K562 (cell line): Measurements from ENCODE around the gene STIM1. TPM values are rescaled to one million over a fixed set of nuclear protein-coding genes. Genes with fewer than 3 reads are reported as not detected.

Experiments used
- ATAC-seq: fragments of 200-7000 bp; cut with Tn5 transposase; 3 replicates; pipeline ENCODE4 v1.9.1; 2020; ENCODE audit warnings: moderate library complexity
- BruUV-seq: library from RNA; stranded (reverse); fragments of 400-500 nt; replicated peaks from 2 replicates; lab custom pipeline; 2021; lab: Mats Ljungman, UMichigan
- CTCF ChIA-PET: fragments of 300-600 bp; formaldehyde crosslinking; extraction: SDS; loops from one replicate; lab custom pipeline; 2021; ENCODE audit warnings: low intra/inter-chr PET ratio; lab: Yijun Ruan, JAX
- POLR2A ChIA-PET: fragments of 300-600, 350-650 bp; sonication (Branson Sonifier 250); formaldehyde crosslinking; extraction: SDS; loops from one replicate; lab custom pipeline; 2021; ENCODE audit warnings: antibody characterized with exemption, inconsistent platforms; lab: Yijun Ruan, JAX
- DNase-seq, 4 experiments: peaks; one replicate each; pipeline versions ENCODE4 v3.0.0 to v3.0.0-alpha.2; 2011 to 2018; ENCODE audit warnings: low spot score in 3 of 4, mixed read lengths in 3 of 4; ENCODE audit errors: extremely low read depth in 1 of 4
- FAIRE-seq: peaks from 2 replicates; lab custom pipeline; 2011; peaks lifted over from hg19 to GRCh38; lab: Jason Lieb, UNC
- H2AFZ ChIP-seq: 2 replicates; pipeline ENCODE4 v1.6.0; 2011; ENCODE audit warnings: low read depth, low read length, control low read depth, inconsistent platforms
- H3K27ac ChIP-seq: fragments of 200-600 bp; 3 replicates; pipeline ENCODE4 v1.8.0; 2011; ENCODE audit warnings: low read depth, mild to moderate bottlenecking, control low read depth, inconsistent platforms, low read length, moderate library complexity, mixed read lengths; ENCODE audit errors: extremely low read depth
- H3K27me3 ChIP-seq, 2 experiments: fragments of 300-600 bp in 1 of 2; 2 replicates in 1 of 2; 3 replicates in 1 of 2; pipeline versions ENCODE4 v1.6.0 to v1.8.0; 2011; ENCODE audit warnings: inconsistent platforms in 2 of 2, low read length in 2 of 2, mild to moderate bottlenecking in 1 of 2, mixed read lengths in 1 of 2, moderate library complexity in 1 of 2; ENCODE audit not compliant: control insufficient read depth in 2 of 2, insufficient read depth in 2 of 2
- H3K36me3 ChIP-seq: fragments of 300-600 bp; 3 replicates; pipeline ENCODE4 v1.8.0; 2011; ENCODE audit warnings: mild to moderate bottlenecking, low read length, inconsistent platforms; ENCODE audit not compliant: control insufficient read depth, insufficient read depth
- H3K4me1 ChIP-seq, 2 experiments: fragments of 200-600 bp in 1 of 2; replicated peaks in 1 of 2; 2 replicates in 1 of 2; 3 replicates in 1 of 2; pipeline versions ENCODE4 v1.5.1 to v1.8.0; 2011; ENCODE audit warnings: inconsistent platforms in 2 of 2, low read length in 2 of 2, mild to moderate bottlenecking in 1 of 2, mixed read lengths in 1 of 2, moderate library complexity in 1 of 2; ENCODE audit not compliant: control insufficient read depth in 2 of 2, insufficient read depth in 2 of 2
- H3K4me2 ChIP-seq: 2 replicates; pipeline ENCODE4 v1.6.1; 2011; ENCODE audit warnings: low read length, control low read depth, inconsistent platforms, mixed read lengths; ENCODE audit not compliant: insufficient read depth
- H3K4me3 ChIP-seq: fragments of 200-600 bp; sonication (generic), shearing (Covaris generic); 2 replicates; pipeline ENCODE4 v1.5.1; 2016; ENCODE audit warnings: control low read depth, inconsistent platforms
- H3K79me2 ChIP-seq: fragments of 200-600 bp; 3 replicates; pipeline ENCODE4 v1.8.0; 2011; ENCODE audit warnings: low read length, inconsistent platforms; ENCODE audit not compliant: control insufficient read depth, insufficient read depth
- H3K9ac ChIP-seq, 2 experiments: 2 replicates each; pipeline versions ENCODE4 v1.6.0 to v1.6.1; 2011; ENCODE audit warnings: low read depth in 2 of 2, low read length in 2 of 2, control low read depth in 1 of 2, inconsistent platforms in 1 of 2, mild to moderate bottlenecking in 1 of 2, mixed read lengths in 1 of 2; ENCODE audit not compliant: insufficient read depth in 1 of 2
- H3K9me1 ChIP-seq: one replicate; pipeline ENCODE4 v1.6.0; 2011; ENCODE audit warnings: inconsistent platforms, mild to moderate bottlenecking, low read length, moderate library complexity; ENCODE audit not compliant: control insufficient read depth, insufficient read depth
- H3K9me3 ChIP-seq: replicated peaks from 2 replicates; pipeline ENCODE4 v1.5.1; 2011; ENCODE audit warnings: low read depth, low read length, inconsistent platforms; ENCODE audit not compliant: control insufficient read depth, insufficient read depth
- H4K20me1 ChIP-seq: replicated peaks from 2 replicates; pipeline ENCODE4 v1.6.1; 2011; ENCODE audit warnings: low read length, inconsistent platforms, mixed read lengths; ENCODE audit not compliant: control insufficient read depth, insufficient read depth
- ATF3 ChIP-seq, 2 experiments: fragments of 450-650 bp in 1 of 2; sonication (generic) in 1 of 2; formaldehyde crosslinking in 1 of 2; IDR thresholded peaks in 1 of 2; conservative IDR thresholded peaks in 1 of 2; 2 replicates each; pipeline versions ENCODE4 v1.6.1 to v1.8.1; 2016 to 2023; ENCODE audit warnings: mild to moderate bottlenecking in 2 of 2, moderate library complexity in 2 of 2, inconsistent platforms in 1 of 2, missing genetic modification reagents in 1 of 2
- CREB1 ChIP-seq, 2 experiments: sonication (generic) in 1 of 2; formaldehyde crosslinking in 1 of 2; IDR thresholded peaks; 2 replicates each; pipeline versions ENCODE4 v1.6.1 to v1.8.0; 2012 to 2022; ENCODE audit warnings: inconsistent platforms in 1 of 2, mild to moderate bottlenecking in 1 of 2, missing genetic modification reagents in 1 of 2, moderate library complexity in 1 of 2
- GATA2 ChIP-seq: sonication (generic); formaldehyde crosslinking; IDR thresholded peaks from 2 replicates; pipeline ENCODE4 v1.4.0; 2020; ENCODE audit warnings: mild to moderate bottlenecking, missing genetic modification reagents
- MLX ChIP-seq, 2 experiments: fragments of 450-650 bp in 1 of 2; sonication (generic) in 1 of 2; formaldehyde crosslinking; conservative IDR thresholded peaks; 2 replicates each; pipeline versions ENCODE4 v1.4.0 to v1.8.1; 2020 to 2022; ENCODE audit warnings: mild to moderate bottlenecking in 1 of 2, missing genetic modification reagents in 1 of 2
- ZNF551 ChIP-seq: fragments of 250-450 bp; sonication (Bioruptor Pico); IDR thresholded peaks from 2 replicates; pipeline ENCODE4 v1.5.0; 2021; ENCODE audit warnings: mild to moderate bottlenecking, moderate library complexity
- WGBS: fragments of 100-300 bp; shearing (Covaris generic); methylation state at CpG from one replicate; pipeline ENCODE4 v1.1.6; 2016; ENCODE audit warnings: low coverage, mixed read lengths; ENCODE audit not compliant: insufficient coverage; ENCODE audit errors: missing lambda C conversion rate; 5-methylcytosine and 5-hydroxymethylcytosine counted together
- in situ Hi-C: fragments of 300-500 bp; cut with MboI; formaldehyde crosslinking; loops from 4 replicates; pipeline ENCODE4 v1.15.0; 2018; ENCODE audit warnings: inconsistent platforms, mixed read lengths
- intact Hi-C: fragments of 100-400 bp; cut with micrococcal nuclease; formaldehyde crosslinking; loops from 2 replicates; pipeline ENCODE4 v1.14.2; 2022
- polyA plus RNA-seq, 8 experiments: library from polyadenylated mRNA; depleted of rRNA in 4 of 8; stranded (reverse) in 5 of 8; unstranded in 3 of 8; fragments of >200 nt; fragmentation: Nextera tagmentation in 2 of 8; fragmentation: Illumina TruSeq in 1 of 8; extraction: Ambion mirVana in 2 of 8; extraction: Trizol in 1 of 8; gene quantifications; 2 replicates each; pipeline versions ENCODE4 v1.2.1 to v1.2.3, GENCODE V29; 2011 to 2014; ENCODE audit warnings: inconsistent platforms in 1 of 8, missing spikeins in 1 of 8
- total RNA-seq, 7 experiments: library from RNA; depleted of rRNA in 6 of 7; stranded (reverse); fragments of >200 nt in 6 of 7; fragmentation: Illumina TruSeq in 2 of 7; extraction: Trizol in 2 of 7; gene quantifications; 2 replicates each; pipeline versions ENCODE4 v1.2.1 to v1.2.3, GENCODE V29; 2011 to 2021; ENCODE audit warnings: low replicate concordance in 1 of 7
- TF ChIP-seq, protein P1 (sequence below): IDR thresholded peaks from 2 replicates; pipeline ENCODE4 v1.6.1; 2011; ENCODE audit warnings: borderline replicate concordance, low read depth, mild to moderate bottlenecking, moderate library complexity, low read length; ENCODE audit not compliant: insufficient read depth, poor library complexity, severe bottlenecking
- TF ChIP-seq, protein P2 (sequence below): fragments of 200-800 bp; sonication (Bioruptor generic); IDR thresholded peaks from 2 replicates; pipeline ENCODE4 v1.6.1; 2016; ENCODE audit warnings: missing genetic modification characterization, missing compliant biosample characterization
- TF ChIP-seq, protein P3 (sequence below), 2 experiments: fragments of 450-650 bp; conservative IDR thresholded peaks; 2 replicates each; pipeline ENCODE4 v1.6.1; 2017; ENCODE audit warnings: mild to moderate bottlenecking in 2 of 2, moderate library complexity in 2 of 2

STIM1 gene
- total and polyA plus RNA-seq, 9 of the 15 experiments (the other 6 are each of a cell fraction or from before 2014, with no cell fraction given), result 7.7 to 50.5 (median 22.5) TPM

DNA sequence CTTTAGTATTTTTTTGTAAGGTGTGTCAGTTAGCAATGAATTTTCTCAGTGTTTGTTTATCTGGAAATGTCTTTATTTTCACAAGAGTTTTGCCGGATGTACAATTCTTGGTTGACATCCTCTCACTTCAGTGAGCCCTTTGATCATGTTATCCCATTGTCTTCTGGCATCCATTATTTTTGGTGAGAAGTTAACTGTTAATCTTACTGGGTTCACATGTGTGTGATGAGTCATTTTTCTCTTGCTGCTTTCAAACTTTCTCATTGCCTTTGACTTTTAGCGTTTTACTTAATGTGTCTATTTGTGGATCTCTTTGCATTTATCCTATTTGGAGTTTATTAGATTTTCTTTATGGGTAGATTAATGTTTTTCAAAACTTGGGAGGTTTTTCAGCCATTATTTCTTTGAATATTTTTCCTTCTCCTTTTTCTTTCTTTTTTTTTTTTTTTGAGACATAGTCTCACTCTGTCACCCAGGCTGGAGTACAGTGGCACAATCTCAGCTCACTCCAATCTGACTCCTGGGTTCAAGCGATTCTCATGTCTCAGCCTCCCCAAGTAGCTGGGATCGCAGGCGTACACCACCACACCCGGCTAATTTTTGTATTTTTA lies 138.7 kb downstream of the STIM1 start:
- H3K27me3 ChIP-seq, result no peaks in the 10 kb centered on the region
- no peak overlapping the region for H3K27ac ChIP-seq
- H3K79me2 ChIP-seq, result peaks cover 39% of the 10 kb centered on the region
- WGBS, result 77% methylated on average over 6 of the region's 6 CpGs
- ChIA-PET CTCF (interaction anchor here (0.6 kb wide), 1 partner anchor 126 kb away, joined by 3 read pairs; no protein-coding TSS in a partner anchor), POLR2A (no interaction called here)
- no peaks in the 10 kb centered on the region for H4K20me1 ChIP-seq
- FAIRE-seq (peak; percentile 71), ATAC-seq (peak; percentile 54; the same call in 2 of the 3 replicates), DNase-seq (peak; percentile 27 to 44 (median 36))
- H3K36me3 ChIP-seq, result no peaks in the 10 kb centered on the region; the same call in 2 of the 3 replicates
- intact Hi-C loops, result no loop called here
- H3K4me3 ChIP-seq, result no peak overlapping the region
- in situ Hi-C loops, result no loop called here
- no peak overlapping the region for H3K9ac ChIP-seq
- peaks cover 9 to 21% of the 10 kb centered on the region in 2 experiments; a peak in 3 of 5 replicates for H3K4me1 ChIP-seq
- no peak overlapping the region for H2AFZ ChIP-seq
- H3K9me1 ChIP-seq, result no peaks in the 10 kb centered on the region
- peaks cover 8% of the 10 kb centered on the region for H3K9me3 ChIP-seq
- no TSS peak for BruUV-seq
- H3K4me2 ChIP-seq, result no peak overlapping the region
- TF ChIP-seq GATA2 (CRISPR knock-in tag) (no peak), ZNF551 (CRISPR knock-in tag) (no peak), ATF3 (IDR thresholded peaks at IDR 0.05) (peak; percentile 98), ATF3 (CRISPR knock-in tag; conservative IDR thresholded peaks at IDR 0.05) (peak; percentile 97), CREB1 (IDR thresholded peaks at IDR 0.05) (no peak), CREB1 (CRISPR knock-in tag; IDR thresholded peaks at IDR 0.05) (no peak), MLX (CRISPR knock-in tag; conservative IDR thresholded peaks at IDR 0.05) (no peak)
- TF ChIP-seq, protein P1, sequence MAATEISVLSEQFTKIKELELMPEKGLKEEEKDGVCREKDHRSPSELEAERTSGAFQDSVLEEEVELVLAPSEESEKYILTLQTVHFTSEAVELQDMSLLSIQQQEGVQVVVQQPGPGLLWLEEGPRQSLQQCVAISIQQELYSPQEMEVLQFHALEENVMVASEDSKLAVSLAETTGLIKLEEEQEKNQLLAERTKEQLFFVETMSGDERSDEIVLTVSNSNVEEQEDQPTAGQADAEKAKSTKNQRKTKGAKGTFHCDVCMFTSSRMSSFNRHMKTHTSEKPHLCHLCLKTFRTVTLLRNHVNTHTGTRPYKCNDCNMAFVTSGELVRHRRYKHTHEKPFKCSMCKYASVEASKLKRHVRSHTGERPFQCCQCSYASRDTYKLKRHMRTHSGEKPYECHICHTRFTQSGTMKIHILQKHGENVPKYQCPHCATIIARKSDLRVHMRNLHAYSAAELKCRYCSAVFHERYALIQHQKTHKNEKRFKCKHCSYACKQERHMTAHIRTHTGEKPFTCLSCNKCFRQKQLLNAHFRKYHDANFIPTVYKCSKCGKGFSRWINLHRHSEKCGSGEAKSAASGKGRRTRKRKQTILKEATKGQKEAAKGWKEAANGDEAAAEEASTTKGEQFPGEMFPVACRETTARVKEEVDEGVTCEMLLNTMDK, result no peak
- TF ChIP-seq, protein P2, sequence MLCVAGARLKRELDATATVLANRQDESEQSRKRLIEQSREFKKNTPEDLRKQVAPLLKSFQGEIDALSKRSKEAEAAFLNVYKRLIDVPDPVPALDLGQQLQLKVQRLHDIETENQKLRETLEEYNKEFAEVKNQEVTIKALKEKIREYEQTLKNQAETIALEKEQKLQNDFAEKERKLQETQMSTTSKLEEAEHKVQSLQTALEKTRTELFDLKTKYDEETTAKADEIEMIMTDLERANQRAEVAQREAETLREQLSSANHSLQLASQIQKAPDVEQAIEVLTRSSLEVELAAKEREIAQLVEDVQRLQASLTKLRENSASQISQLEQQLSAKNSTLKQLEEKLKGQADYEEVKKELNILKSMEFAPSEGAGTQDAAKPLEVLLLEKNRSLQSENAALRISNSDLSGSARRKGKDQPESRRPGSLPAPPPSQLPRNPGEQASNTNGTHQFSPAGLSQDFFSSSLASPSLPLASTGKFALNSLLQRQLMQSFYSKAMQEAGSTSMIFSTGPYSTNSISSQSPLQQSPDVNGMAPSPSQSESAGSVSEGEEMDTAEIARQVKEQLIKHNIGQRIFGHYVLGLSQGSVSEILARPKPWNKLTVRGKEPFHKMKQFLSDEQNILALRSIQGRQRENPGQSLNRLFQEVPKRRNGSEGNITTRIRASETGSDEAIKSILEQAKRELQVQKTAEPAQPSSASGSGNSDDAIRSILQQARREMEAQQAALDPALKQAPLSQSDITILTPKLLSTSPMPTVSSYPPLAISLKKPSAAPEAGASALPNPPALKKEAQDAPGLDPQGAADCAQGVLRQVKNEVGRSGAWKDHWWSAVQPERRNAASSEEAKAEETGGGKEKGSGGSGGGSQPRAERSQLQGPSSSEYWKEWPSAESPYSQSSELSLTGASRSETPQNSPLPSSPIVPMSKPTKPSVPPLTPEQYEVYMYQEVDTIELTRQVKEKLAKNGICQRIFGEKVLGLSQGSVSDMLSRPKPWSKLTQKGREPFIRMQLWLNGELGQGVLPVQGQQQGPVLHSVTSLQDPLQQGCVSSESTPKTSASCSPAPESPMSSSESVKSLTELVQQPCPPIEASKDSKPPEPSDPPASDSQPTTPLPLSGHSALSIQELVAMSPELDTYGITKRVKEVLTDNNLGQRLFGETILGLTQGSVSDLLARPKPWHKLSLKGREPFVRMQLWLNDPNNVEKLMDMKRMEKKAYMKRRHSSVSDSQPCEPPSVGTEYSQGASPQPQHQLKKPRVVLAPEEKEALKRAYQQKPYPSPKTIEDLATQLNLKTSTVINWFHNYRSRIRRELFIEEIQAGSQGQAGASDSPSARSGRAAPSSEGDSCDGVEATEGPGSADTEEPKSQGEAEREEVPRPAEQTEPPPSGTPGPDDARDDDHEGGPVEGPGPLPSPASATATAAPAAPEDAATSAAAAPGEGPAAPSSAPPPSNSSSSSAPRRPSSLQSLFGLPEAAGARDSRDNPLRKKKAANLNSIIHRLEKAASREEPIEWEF (CRISPR knock-in tag), result no peak
- TF ChIP-seq, protein P3, sequence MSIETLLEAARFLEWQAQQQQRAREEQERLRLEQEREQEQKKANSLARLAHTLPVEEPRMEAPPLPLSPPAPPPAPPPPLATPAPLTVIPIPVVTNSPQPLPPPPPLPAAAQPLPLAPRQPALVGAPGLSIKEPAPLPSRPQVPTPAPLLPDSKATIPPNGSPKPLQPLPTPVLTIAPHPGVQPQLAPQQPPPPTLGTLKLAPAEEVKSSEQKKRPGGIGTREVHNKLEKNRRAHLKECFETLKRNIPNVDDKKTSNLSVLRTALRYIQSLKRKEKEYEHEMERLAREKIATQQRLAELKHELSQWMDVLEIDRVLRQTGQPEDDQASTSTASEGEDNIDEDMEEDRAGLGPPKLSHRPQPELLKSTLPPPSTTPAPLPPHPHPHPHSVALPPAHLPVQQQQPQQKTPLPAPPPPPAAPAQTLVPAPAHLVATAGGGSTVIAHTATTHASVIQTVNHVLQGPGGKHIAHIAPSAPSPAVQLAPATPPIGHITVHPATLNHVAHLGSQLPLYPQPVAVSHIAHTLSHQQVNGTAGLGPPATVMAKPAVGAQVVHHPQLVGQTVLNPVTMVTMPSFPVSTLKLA (conservative IDR thresholded peaks at IDR 0.05), result no peak
